AG04449 (cell line): ENCODE measurements around the gene CDCA4.

Experiments used
- CTCF ChIA-PET: fragments of 350-600 bp; formaldehyde crosslinking; extraction: SDS; loops from one replicate; lab custom pipeline; 2021; ENCODE audit warnings: antibody characterized with exemption; lab: Yijun Ruan, JAX
- POLR2A ChIA-PET: fragments of 400-600, 350-600 bp; formaldehyde crosslinking; extraction: SDS; loops from one replicate; lab custom pipeline; 2020; ENCODE audit warnings: antibody characterized with exemption, inconsistent platforms; lab: Yijun Ruan, JAX
- DNase-seq: peaks from one replicate; pipeline ENCODE4 v3.0.0-alpha.2; 2010; ENCODE audit warnings: low read depth, low spot score
- H3K4me3 ChIP-seq: 2 replicates; pipeline ENCODE4 v1.5.1; 2011; ENCODE audit warnings: low read depth, mild to moderate bottlenecking, control low read depth, low read length
- CTCF ChIP-seq: IDR thresholded peaks from one replicate; pipeline ENCODE4 v1.5.1; 2011; ENCODE audit warnings: mild to moderate bottlenecking, moderate library complexity, low read length, control low read depth, inconsistent platforms; ENCODE audit not compliant: insufficient read depth; ENCODE audit errors: missing control alignments

CDCA4 gene

GRCh38 chr14:104966261-104966865 lies 54.5 kb downstream of the CDCA4 start:
- H3K4me3 ChIP-seq, result no peak overlapping the region
- ChIA-PET CTCF (interaction anchor here (0.8 to 11.8 kb wide), 3 partner anchors 9 to 199 kb away, joined by 3 to 383 read pairs (median 4); no protein-coding TSS in a partner anchor), POLR2A (no interaction called here)
- TF ChIP-seq CTCF, result no peak
- no peak for DNase-seq

- no peak for DNase-seq
- ChIA-PET CTCF (interaction anchor here (0.5 to 11.8 kb wide), 6 partner anchors 9 to 197 kb away, joined by 3 to 383 read pairs (median 20); no protein-coding TSS in a partner anchor), POLR2A (no interaction called here)
- TF ChIP-seq CTCF, result no peak
- H3K4me3 ChIP-seq, result no peak overlapping the region
These were observed 55.2 kb downstream of the CDCA4 start for GRCh38 chr14:104965561-104966231.

GRCh38 chr14:104964546-104964945 lies 56.3 kb downstream of the CDCA4 start:
- DNase-seq, result no peak
- no peak overlapping the region for H3K4me3 ChIP-seq
- TF ChIP-seq CTCF, result no peak
- ChIA-PET CTCF (interaction anchor here (1.0 to 3.8 kb wide), 4 partner anchors 10 to 196 kb away, joined by 3 to 38 read pairs (median 20); no protein-coding TSS in a partner anchor), POLR2A (no interaction called here)
